ENCODE results near the gene MARVELD1. TPM values are rescaled to one million over a fixed set of nuclear protein-coding genes. Genes with fewer than 3 reads are reported as not detected.

MARVELD1 gene
- total and polyA plus RNA-seq, 2 experiments from 2014 or later: 7.3 to 23.7 TPM

DNA sequence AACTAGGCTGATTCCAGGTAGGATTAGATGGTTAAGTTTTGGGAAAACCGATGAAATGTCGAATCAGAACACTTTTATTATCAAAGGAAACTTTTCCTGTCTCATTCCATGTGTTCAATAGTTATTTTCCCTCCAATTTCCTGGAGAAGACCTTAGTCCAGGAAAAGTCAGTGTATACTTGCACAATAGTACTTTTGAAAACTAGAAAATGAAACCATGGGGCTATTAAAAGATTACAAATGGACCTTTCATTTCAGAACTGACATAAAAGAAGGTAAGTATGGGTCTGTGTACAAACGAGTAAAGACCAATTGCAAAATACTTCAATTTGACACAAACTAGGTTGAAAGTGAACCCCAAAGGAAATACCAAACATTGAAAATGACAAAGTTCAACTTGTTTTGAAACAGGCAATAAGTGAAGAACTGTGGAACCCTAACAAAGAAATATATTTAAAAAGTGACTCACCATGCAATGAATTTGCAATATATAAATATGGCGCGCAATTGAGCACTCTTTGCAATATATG is 28.6 kb upstream of the MARVELD1 start (continued):
- TF ChIP-seq, protein P1, sequence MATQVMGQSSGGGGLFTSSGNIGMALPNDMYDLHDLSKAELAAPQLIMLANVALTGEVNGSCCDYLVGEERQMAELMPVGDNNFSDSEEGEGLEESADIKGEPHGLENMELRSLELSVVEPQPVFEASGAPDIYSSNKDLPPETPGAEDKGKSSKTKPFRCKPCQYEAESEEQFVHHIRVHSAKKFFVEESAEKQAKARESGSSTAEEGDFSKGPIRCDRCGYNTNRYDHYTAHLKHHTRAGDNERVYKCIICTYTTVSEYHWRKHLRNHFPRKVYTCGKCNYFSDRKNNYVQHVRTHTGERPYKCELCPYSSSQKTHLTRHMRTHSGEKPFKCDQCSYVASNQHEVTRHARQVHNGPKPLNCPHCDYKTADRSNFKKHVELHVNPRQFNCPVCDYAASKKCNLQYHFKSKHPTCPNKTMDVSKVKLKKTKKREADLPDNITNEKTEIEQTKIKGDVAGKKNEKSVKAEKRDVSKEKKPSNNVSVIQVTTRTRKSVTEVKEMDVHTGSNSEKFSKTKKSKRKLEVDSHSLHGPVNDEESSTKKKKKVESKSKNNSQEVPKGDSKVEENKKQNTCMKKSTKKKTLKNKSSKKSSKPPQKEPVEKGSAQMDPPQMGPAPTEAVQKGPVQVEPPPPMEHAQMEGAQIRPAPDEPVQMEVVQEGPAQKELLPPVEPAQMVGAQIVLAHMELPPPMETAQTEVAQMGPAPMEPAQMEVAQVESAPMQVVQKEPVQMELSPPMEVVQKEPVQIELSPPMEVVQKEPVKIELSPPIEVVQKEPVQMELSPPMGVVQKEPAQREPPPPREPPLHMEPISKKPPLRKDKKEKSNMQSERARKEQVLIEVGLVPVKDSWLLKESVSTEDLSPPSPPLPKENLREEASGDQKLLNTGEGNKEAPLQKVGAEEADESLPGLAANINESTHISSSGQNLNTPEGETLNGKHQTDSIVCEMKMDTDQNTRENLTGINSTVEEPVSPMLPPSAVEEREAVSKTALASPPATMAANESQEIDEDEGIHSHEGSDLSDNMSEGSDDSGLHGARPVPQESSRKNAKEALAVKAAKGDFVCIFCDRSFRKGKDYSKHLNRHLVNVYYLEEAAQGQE (IDR thresholded peaks at IDR 0.05; ENCODE audit: unreplicated experiment): no peak
- no peak for TF ChIP-seq ZNF462 (CRISPR knock-in tag; IDR thresholded peaks at IDR 0.05)

DNA sequence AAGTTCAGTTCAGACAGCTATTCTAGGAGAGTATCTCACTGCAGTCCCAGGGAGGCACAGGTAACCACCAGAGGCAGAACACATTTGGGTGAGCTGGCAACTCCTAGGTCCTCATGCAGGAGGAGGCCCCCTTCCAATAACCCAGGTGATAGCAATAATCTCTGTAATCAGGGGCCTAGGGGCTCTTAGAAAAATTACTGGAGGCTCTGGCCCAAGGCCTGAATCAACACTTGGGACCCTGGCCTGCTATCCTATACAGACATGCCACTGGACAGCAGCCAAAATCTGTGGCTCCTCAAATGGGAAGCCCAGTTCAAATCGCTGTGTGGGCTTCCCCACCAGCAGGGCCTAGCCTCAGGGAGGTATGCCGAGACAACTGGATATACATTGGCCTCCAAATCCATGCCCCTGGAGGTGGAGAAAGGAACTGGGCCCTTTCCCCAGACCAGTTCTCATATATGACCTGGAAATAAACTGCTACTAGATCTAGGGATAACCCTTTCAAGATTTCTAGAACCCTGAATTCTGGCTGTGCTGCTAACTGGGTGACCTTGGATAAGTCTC is 28.1 kb upstream of the MARVELD1 start:
- Histone ChIP-seq H3K4me3 (peak overlapping the region; percentile 82), H3F3A (replicated peaks; ENCODE audit: low read depth) (peaks cover 11% of the 10 kb centered on the region), H4K20me1 (replicated peaks; ENCODE audit: insufficient read depth) (peaks cover 19% of the 10 kb centered on the region), H3K27me3 (ENCODE audit: insufficient read depth) (no peaks in the 10 kb centered on the region), H3K4me1 (ENCODE audit: insufficient read depth) (peaks cover 25% of the 10 kb centered on the region), H3K9me2 (ENCODE audit: insufficient read depth) (no peaks in the 10 kb centered on the region), H3K79me2 (replicated peaks; ENCODE audit: insufficient read depth) (peaks cover 25% of the 10 kb centered on the region), H2AFZ (no peak overlapping the region), H3K27ac (ENCODE audit: low read depth) (no peak overlapping the region), H3K4me2 (peak overlapping the region; percentile 96), H3K36me3 (ENCODE audit: insufficient read depth) (no peaks in the 10 kb centered on the region)
- H3K36me3 Mint-ChIP-seq (ENCODE audit: low read depth): no peaks in the 10 kb centered on the region
- H3K27me3 Mint-ChIP-seq (ENCODE audit: insufficient read depth, low read depth, poor library complexity): peaks cover 8% of the 10 kb centered on the region
- ATAC-seq (peak; percentile 11), DNase-seq (ENCODE audit: low spot score) (peak; percentile 72)
- peaks cover 22% of the 10 kb centered on the region for H3K4me1 Mint-ChIP-seq
- H3K9me3 Mint-ChIP-seq: no peaks in the 10 kb centered on the region
- peak overlapping the region; percentile 93; the same call in 2 of the 3 replicates for H3K4me3 Mint-ChIP-seq
- no peak overlapping the region for H3K27ac Mint-ChIP-seq
- no peak for TF ChIP-seq ZNF462 (CRISPR knock-in tag; IDR thresholded peaks at IDR 0.05)
